H1 (cell line): ENCODE data around the gene CRELD1. TPM values are rescaled to one million over a fixed set of nuclear protein-coding genes. Genes with fewer than 3 reads are reported as not detected.

Source experiments
- MAFK ChIP-seq: IDR thresholded peaks from 2 replicates; pipeline ENCODE4 v1.6.1; 2012; ENCODE audit warnings: low read depth, mild to moderate bottlenecking, improper control_type of control experiment, low read length
- TAF7 ChIP-seq: optimal IDR thresholded peaks from 2 replicates; pipeline ENCODE3; 2011; ENCODE audit warnings: low read depth, mild to moderate bottlenecking, inconsistent platforms, low read length, moderate library complexity, borderline replicate concordance
- ZNF274 ChIP-seq: IDR thresholded peaks from 2 replicates; pipeline ENCODE4 v1.7.0; 2012; ENCODE audit warnings: low read length, borderline replicate concordance; ENCODE audit errors: extremely low read depth
- polyA plus RNA-seq, 7 experiments: library from polyadenylated mRNA; depleted of rRNA in 3 of 7; stranded (reverse) in 5 of 7; unstranded in 2 of 7; fragments of >200 nt in 5 of 7; fragments of 200-250 nt in 2 of 7; gene quantifications; 1 replicate in 5 of 7; 2 replicates in 1 of 7; 4 replicates in 1 of 7; pipeline versions ENCODE4 v1.2.1 to v1.2.3, GENCODE V29; 2011 to 2013; ENCODE audit warnings: missing spikeins in 2 of 7, mixed read lengths in 2 of 7
- total RNA-seq: library from RNA; stranded (reverse); fragmentation: NEBNext Ultra II Directional; extraction: Animal tissue kit (Norgen Biotek cat#: 25700); gene quantifications from 2 replicates; pipeline ENCODE4 v1.2.1, GENCODE V29; 2021

The CRELD1 gene
- total and polyA plus RNA-seq, 2 of the 8 experiments (the other 6 are each of a cell fraction or from before 2014, with no cell fraction given) = 12.9 to 15.1 TPM

GRCh38 chr3:9890249-9891071 is 43.2 kb upstream of the CRELD1 start, which contains the start of gene JAGN1 (continued):
- TF ChIP-seq TAF7 = peak; percentile 61
- TF ChIP-seq MAFK = no peak
- no peak for TF ChIP-seq ZNF274
